GM21390 (cell line): Measurements from ENCODE around the gene EDN1.
A peak's percentile ranks its signal among the peaks of the same experiment; 100 is the strongest.

Experiments
- ATAC-seq: cut with Tn5 transposase; IDR thresholded peaks from one replicate; pipeline ENCODE4 v1.9.1; 2021; ENCODE audit not compliant: unreplicated experiment

The EDN1 gene

GRCh38 chr6:12269110-12269509 is 21.1 kb upstream of the EDN1 start:
- ATAC-seq = no peak

GRCh38 chr6:12270551-12271230 is 19.5 kb upstream of the EDN1 start:
- no peak for ATAC-seq

GRCh38 chr6:12271594-12271993 is 18.6 kb upstream of the EDN1 start:
- ATAC-seq = no peak

- ATAC-seq = no peak
These were observed 18.2 kb upstream of the EDN1 start for GRCh38 chr6:12271997-12272396.

- ATAC-seq = no peak
These were observed 15.1 kb upstream of the EDN1 start for GRCh38 chr6:12275107-12275506.

- no peak for ATAC-seq
These were observed 13.2 kb upstream of the EDN1 start for GRCh38 chr6:12276930-12277315.

GRCh38 chr6:12277386-12277785 is 12.8 kb upstream of the EDN1 start:
- no peak for ATAC-seq

GRCh38 chr6:12278915-12279314 is 11.2 kb upstream of the EDN1 start:
- ATAC-seq = no peak

- ATAC-seq = no peak
These were observed 10.7 kb upstream of the EDN1 start for GRCh38 chr6:12279322-12280091.

- no peak for ATAC-seq
These were observed 9.7 kb upstream of the EDN1 start for GRCh38 chr6:12280458-12280857.

- ATAC-seq = no peak
These were observed 9.3 kb upstream of the EDN1 start for GRCh38 chr6:12280902-12281301.

- no peak for ATAC-seq
These were observed 6.3 kb upstream of the EDN1 start for GRCh38 chr6:12283904-12284303.

GRCh38 chr6:12286373-12287110 is 3.6 kb upstream of the EDN1 start:
- no peak for ATAC-seq

- no peak for ATAC-seq
These were observed 1.9 kb upstream of the EDN1 start for GRCh38 chr6:12288211-12288618.

GRCh38 chr6:12288914-12289313 is 1.2 kb upstream of the EDN1 start:
- no peak for ATAC-seq

GRCh38 chr6:12289365-12289919 is 719 bp upstream of the EDN1 start:
- peak; percentile 31 for ATAC-seq

GRCh38 chr6:12291071-12291838 is 1.1 kb downstream of the EDN1 start:
- no peak for ATAC-seq

GRCh38 chr6:12291839-12292604 is 1.9 kb downstream of the EDN1 start:
- ATAC-seq = no peak

- no peak for ATAC-seq
These were observed 3.2 kb downstream of the EDN1 start for GRCh38 chr6:12293235-12293930.
